Left lung (tissue), 10 donors: ENCODE results near the gene TGFB3. TPM values are rescaled to one million over a fixed set of nuclear protein-coding genes. Genes with fewer than 3 reads are reported as not detected.
A peak's percentile ranks its signal among the peaks of the same experiment; 100 is the strongest.
"Not testable (repeated sequence)": the region's sequence is repeated elsewhere in the genome, so short reads cannot be mapped to it uniquely, and the experiment has no call there.

Source experiments
- ATAC-seq: fragments of 200-7000 bp; cut with Tn5 transposase; one replicate; pipeline ENCODE4 v1.9.1; 2020; ENCODE audit warnings: moderate library complexity
- DNase-seq, 4 donors: peaks; one replicate each; pipeline ENCODE4 v3.0.0-alpha.2; 2013 to 2020
- H3K27ac ChIP-seq, 2 donors: fragments of 200-600 bp; sonication (generic) in 1 of 2; one replicate each; pipeline versions ENCODE4 v1.5.0 to v1.8.0; 2020 to 2021
- H3K27me3 ChIP-seq, 2 donors: fragments of 200-600 bp; sonication (generic) in 1 of 2; one replicate each; pipeline versions ENCODE4 v1.5.0 to v1.8.0; 2020 to 2021
- H3K36me3 ChIP-seq, 2 donors: fragments of 200-600 bp; sonication (generic) in 1 of 2; one replicate each; pipeline versions ENCODE4 v1.5.0 to v1.8.0; 2020 to 2021
- H3K4me1 ChIP-seq, 2 donors: fragments of 200-600 bp; one replicate each; pipeline ENCODE4 v1.8.0; 2021
- H3K4me3 ChIP-seq, 2 donors: fragments of 200-600 bp; sonication (generic) in 1 of 2; one replicate each; pipeline versions ENCODE4 v1.5.0 to v1.8.0; 2020 to 2021; ENCODE audit warnings: mild to moderate bottlenecking in 1 of 2
- H3K9me3 ChIP-seq, 2 donors: fragments of 200-600 bp; sonication (generic) in 1 of 2; one replicate each; pipeline versions ENCODE4 v1.5.0 to v1.8.0; 2020 to 2021
- intact Hi-C, 2 donors: fragments of 100-400 bp; cut with DNase I; formaldehyde crosslinking; loops; one replicate each; pipeline versions ENCODE4 v1.11.2 to v1.14.2; 2022
- polyA plus RNA-seq, 6 donors: library from polyadenylated mRNA; unstranded; fragments of 120-200 nt; gene quantifications; one replicate each; pipeline ENCODE4 v1.2.1, GENCODE V29; 2013; ENCODE audit not compliant: insufficient read length in 6 of 6
- total RNA-seq, 2 donors: library from RNA; stranded (reverse); fragmentation: NEBNext Ultra II Directional; extraction: Animal tissue kit (Norgen Biotek cat#: 25700); gene quantifications; one replicate each; pipeline ENCODE4 v1.2.1, GENCODE V29; 2021
- TF ChIP-seq, protein P1 (sequence below), 2 donors: fragments of 200-600 bp; sonication (generic) in 1 of 2; IDR thresholded peaks; one replicate each; pipeline versions ENCODE4 v1.5.0 to v1.8.0; 2021; ENCODE audit warnings: antibody characterized with exemption in 2 of 2
- donor health status: DM: no; HTN: yes; CAD: no.
- donor health status: DM: no; HTN: no; CAD: no.

Gene TGFB3
- total and polyA plus RNA-seq, 8 donors: 34.5 to 202 (median 163) TPM

DNA sequence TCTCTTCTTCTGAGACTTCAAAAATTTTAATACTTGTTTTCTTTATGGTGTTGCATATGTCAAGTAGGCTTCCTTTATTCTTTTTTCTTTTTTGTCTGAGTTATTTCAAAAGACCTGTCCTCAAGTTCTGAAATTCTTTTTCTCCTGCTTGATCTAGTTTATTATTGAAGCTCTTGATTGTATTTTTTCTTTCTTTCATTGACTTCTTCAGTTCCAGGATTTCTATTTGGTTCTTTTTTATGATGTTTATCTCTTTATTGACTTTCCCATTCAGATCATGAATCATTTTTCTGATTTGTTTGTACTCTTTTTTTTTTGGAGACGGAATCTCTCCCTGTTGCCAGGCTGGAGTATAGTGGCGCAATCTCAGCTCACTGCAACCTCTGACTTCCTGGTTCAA lies 37.9 kb upstream of the TGFB3 start:
- H3K4me1 ChIP-seq: no peaks in the 10 kb centered on the region
- no peak for ATAC-seq
- H3K36me3 ChIP-seq: peaks cover 0 to 22% of the 10 kb centered on the region in 2 donors
- H3K27ac ChIP-seq: no peak overlapping the region
- DNase-seq: no peak
- H3K4me3 ChIP-seq: no peak overlapping the region
- intact Hi-C loops: no loop called here
- peaks cover 0 to 9% of the 10 kb centered on the region in 2 donors for H3K9me3 ChIP-seq
- TF ChIP-seq, protein P1, sequence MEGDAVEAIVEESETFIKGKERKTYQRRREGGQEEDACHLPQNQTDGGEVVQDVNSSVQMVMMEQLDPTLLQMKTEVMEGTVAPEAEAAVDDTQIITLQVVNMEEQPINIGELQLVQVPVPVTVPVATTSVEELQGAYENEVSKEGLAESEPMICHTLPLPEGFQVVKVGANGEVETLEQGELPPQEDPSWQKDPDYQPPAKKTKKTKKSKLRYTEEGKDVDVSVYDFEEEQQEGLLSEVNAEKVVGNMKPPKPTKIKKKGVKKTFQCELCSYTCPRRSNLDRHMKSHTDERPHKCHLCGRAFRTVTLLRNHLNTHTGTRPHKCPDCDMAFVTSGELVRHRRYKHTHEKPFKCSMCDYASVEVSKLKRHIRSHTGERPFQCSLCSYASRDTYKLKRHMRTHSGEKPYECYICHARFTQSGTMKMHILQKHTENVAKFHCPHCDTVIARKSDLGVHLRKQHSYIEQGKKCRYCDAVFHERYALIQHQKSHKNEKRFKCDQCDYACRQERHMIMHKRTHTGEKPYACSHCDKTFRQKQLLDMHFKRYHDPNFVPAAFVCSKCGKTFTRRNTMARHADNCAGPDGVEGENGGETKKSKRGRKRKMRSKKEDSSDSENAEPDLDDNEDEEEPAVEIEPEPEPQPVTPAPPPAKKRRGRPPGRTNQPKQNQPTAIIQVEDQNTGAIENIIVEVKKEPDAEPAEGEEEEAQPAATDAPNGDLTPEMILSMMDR (IDR thresholded peaks at IDR 0.05): no peak
- no peaks in the 10 kb centered on the region for H3K27me3 ChIP-seq

GRCh38 chr14:76015668-76016067 lies 33.9 kb upstream of the TGFB3 start:
- ATAC-seq (no peak), DNase-seq (no peak)
- Histone ChIP-seq H3K36me3 (peaks cover 0 to 27% of the 10 kb centered on the region in 2 donors), H3K4me1 (no peaks in the 10 kb centered on the region), H3K27me3 (no peaks in the 10 kb centered on the region), H3K9me3 (peaks cover 0 to 9% of the 10 kb centered on the region in 2 donors), H3K27ac (no peak overlapping the region), H3K4me3 (no peak overlapping the region)
- TF ChIP-seq, protein P1 (IDR thresholded peaks at IDR 0.05): no peak
- intact Hi-C loops: no loop called here

DNA sequence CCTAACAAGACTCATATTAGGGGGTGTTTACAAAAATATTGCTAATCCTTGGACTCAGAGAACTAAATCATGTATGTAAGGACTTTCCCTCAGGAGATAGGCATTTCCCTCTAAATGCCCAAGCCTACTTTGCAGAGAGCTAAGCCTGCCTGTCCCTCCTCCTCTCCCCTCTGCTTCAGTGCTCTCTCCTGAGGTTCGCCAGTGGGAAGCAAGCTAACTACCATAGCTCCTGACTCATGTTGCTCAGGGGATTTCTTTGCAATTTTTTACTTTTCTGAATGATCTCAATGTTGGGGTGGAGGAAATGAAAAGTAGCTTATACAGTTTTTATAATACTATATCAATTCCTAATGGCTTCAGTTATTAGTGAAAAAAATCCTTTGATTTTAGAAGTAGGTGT lies 33.4 kb upstream of the TGFB3 start:
- H3K4me1 ChIP-seq: no peaks in the 10 kb centered on the region
- H3K27ac ChIP-seq: no peak overlapping the region
- ATAC-seq (no peak), DNase-seq (no peak)
- intact Hi-C loops: no loop called here
- no peaks in the 10 kb centered on the region for H3K27me3 ChIP-seq
- H3K4me3 ChIP-seq: no peak overlapping the region
- TF ChIP-seq, protein P1 (IDR thresholded peaks at IDR 0.05): no peak
- H3K36me3 ChIP-seq: peaks cover 0 to 27% of the 10 kb centered on the region in 2 donors
- peaks cover 0 to 9% of the 10 kb centered on the region in 2 donors for H3K9me3 ChIP-seq

- H3K4me3 ChIP-seq: no peak overlapping the region
- no peaks in the 10 kb centered on the region for H3K4me1 ChIP-seq
- intact Hi-C loops: no loop called here
- no peaks in the 10 kb centered on the region for H3K9me3 ChIP-seq
- no peak overlapping the region for H3K27ac ChIP-seq
- DNase-seq (peak in 2 of 4 donors; percentile 53 to 67), ATAC-seq (peak; percentile 23)
- TF ChIP-seq, protein P1 (IDR thresholded peaks at IDR 0.05): no peak
- no peaks in the 10 kb centered on the region for H3K27me3 ChIP-seq
- peaks cover 0 to 16% of the 10 kb centered on the region in 2 donors for H3K36me3 ChIP-seq
These were observed 30.6 kb upstream of the TGFB3 start for GRCh38 chr14:76012354-76012753.

DNA sequence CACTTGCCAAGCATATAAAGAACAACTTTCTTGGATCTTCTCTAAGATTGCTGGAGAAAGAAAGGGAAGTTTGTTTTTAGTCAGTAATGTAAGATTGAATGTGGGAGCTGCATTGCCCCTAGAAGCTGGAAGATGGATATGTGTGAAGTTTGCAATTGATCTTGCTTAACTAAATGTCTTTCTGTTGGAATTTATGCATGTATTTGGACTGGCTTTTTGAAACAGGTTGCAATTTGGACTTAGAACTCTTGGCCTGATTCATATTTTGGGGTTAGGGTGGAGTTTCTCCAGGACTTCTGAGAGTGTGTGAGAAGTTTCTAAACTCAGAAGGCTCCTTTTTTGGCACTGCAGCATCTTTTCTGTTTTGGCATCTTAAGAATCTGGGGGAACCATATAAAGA lies 30.1 kb upstream of the TGFB3 start:
- peaks cover 0 to 16% of the 10 kb centered on the region in 2 donors for H3K36me3 ChIP-seq
- no peak overlapping the region for H3K4me3 ChIP-seq
- H3K27me3 ChIP-seq: no peaks in the 10 kb centered on the region
- no peaks in the 10 kb centered on the region for H3K9me3 ChIP-seq
- TF ChIP-seq, protein P1 (IDR thresholded peaks at IDR 0.05): no peak
- no peak overlapping the region for H3K27ac ChIP-seq
- DNase-seq (no peak), ATAC-seq (no peak)
- intact Hi-C loops: no loop called here
- no peaks in the 10 kb centered on the region for H3K4me1 ChIP-seq

- intact Hi-C loops, H3K4me1 ChIP-seq, H3K27me3 ChIP-seq, DNase-seq, ATAC-seq, H3K27ac ChIP-seq, H3K4me3 ChIP-seq, H3K9me3 ChIP-seq: not testable (repeated sequence)
- peaks cover 0 to 33% of the 10 kb centered on the region in 2 donors for H3K36me3 ChIP-seq
These were observed 27.8 kb upstream of the TGFB3 start for GRCh38 chr14:76009627-76010026.
